ENCODE measurements around the gene COQ8B.

Gene COQ8B

GRCh38 chr19:40693150-40693788 is 23.4 kb downstream of the COQ8B start:
- DNase-seq (ENCODE audit: low read depth in 4 of 4, low spot score in 1 of 4) = no peak

- DNase-seq (ENCODE audit: low read depth in 4 of 4, low spot score in 1 of 4) = no peak
Observed at GRCh38 chr19:40692212-40692551, 24.5 kb downstream of the COQ8B start.

GRCh38 chr19:40691421-40692211 is 25.1 kb downstream of the COQ8B start:
- DNase-seq (ENCODE audit: low read depth in 4 of 4, low spot score in 1 of 4) = no peak

GRCh38 chr19:40690693-40691420 is 25.8 kb downstream of the COQ8B start:
- DNase-seq (ENCODE audit: low read depth in 4 of 4, low spot score in 1 of 4) = peak; percentile 78 to 91 (median 86)

GRCh38 chr19:40690050-40690692 is 26.5 kb downstream of the COQ8B start, which contains the start of gene NUMBL:
TSS of gene NUMBL (minus strand) at chr19:40690651. CDS start at chr19:40690483, 168 bp downstream.
- DNase-seq (ENCODE audit: low read depth in 4 of 4, low spot score in 1 of 4) = no peak

GRCh38 chr19:40689339-40690049 is 27.2 kb downstream of the COQ8B start:
- no peak for DNase-seq (ENCODE audit: low read depth in 4 of 4, low spot score in 1 of 4)

GRCh38 chr19:40688987-40689338 is 27.7 kb downstream of the COQ8B start:
- DNase-seq (ENCODE audit: low read depth in 4 of 4, low spot score in 1 of 4) = no peak

- no peak for DNase-seq (ENCODE audit: low read depth in 4 of 4, low spot score in 1 of 4)
Observed at GRCh38 chr19:40688309-40688708, 28.4 kb downstream of the COQ8B start.

- DNase-seq (ENCODE audit: low read depth in 4 of 4, low spot score in 1 of 4) = no peak
Observed at GRCh38 chr19:40687525-40688016, 29.1 kb downstream of the COQ8B start.

GRCh38 chr19:40686882-40687524 is 29.7 kb downstream of the COQ8B start:
- DNase-seq (ENCODE audit: low read depth in 4 of 4, low spot score in 1 of 4) = no peak

- no peak for DNase-seq (ENCODE audit: low read depth in 4 of 4, low spot score in 1 of 4)
Observed at GRCh38 chr19:40685563-40685962, 31.1 kb downstream of the COQ8B start.

- DNase-seq (ENCODE audit: low read depth in 4 of 4, low spot score in 1 of 4) = no peak
Observed at GRCh38 chr19:40685016-40685526, 31.6 kb downstream of the COQ8B start.

GRCh38 chr19:40684280-40684679 is 32.4 kb downstream of the COQ8B start:
- DNase-seq (ENCODE audit: low read depth in 4 of 4, low spot score in 1 of 4) = no peak

GRCh38 chr19:40683437-40683836 is 33.2 kb downstream of the COQ8B start:
- no peak for DNase-seq (ENCODE audit: low read depth in 4 of 4, low spot score in 1 of 4)

- DNase-seq (ENCODE audit: low read depth in 4 of 4, low spot score in 1 of 4) = no peak
Observed at GRCh38 chr19:40682431-40682964, 34.2 kb downstream of the COQ8B start.

GRCh38 chr19:40681039-40681438 is 35.6 kb downstream of the COQ8B start:
- no peak for DNase-seq (ENCODE audit: low read depth in 4 of 4, low spot score in 1 of 4)

GRCh38 chr19:40677156-40677555 is 39.5 kb downstream of the COQ8B start:
- no peak for DNase-seq (ENCODE audit: low read depth in 4 of 4, low spot score in 1 of 4)

- DNase-seq (ENCODE audit: low read depth in 4 of 4, low spot score in 1 of 4) = no peak
Observed at GRCh38 chr19:40674291-40674690, 42.4 kb downstream of the COQ8B start.

- DNase-seq (ENCODE audit: low read depth in 4 of 4, low spot score in 1 of 4) = no peak
Observed at GRCh38 chr19:40673397-40673796, 43.3 kb downstream of the COQ8B start.
